AG09309 (cell line): Measurements from ENCODE around the gene ZFAND3.
"Not testable (repeated sequence)": the region's sequence is repeated elsewhere in the genome, so short reads cannot be mapped to it uniquely, and the experiment has no call there.

Experiments
- DNase-seq: peaks from one replicate; pipeline ENCODE4 v3.0.0-alpha.2; 2010; ENCODE audit warnings: low read depth
- H3K4me3 ChIP-seq: 2 replicates; pipeline ENCODE4 v1.5.1; 2011; ENCODE audit warnings: mild to moderate bottlenecking, low read depth, low read length, moderate library complexity; ENCODE audit not compliant: control insufficient read depth
- CTCF ChIP-seq: IDR thresholded peaks from 2 replicates; pipeline ENCODE4 v1.5.1; 2011; ENCODE audit warnings: mild to moderate bottlenecking, low read depth, low read length, inconsistent platforms; ENCODE audit not compliant: insufficient read depth, control insufficient read depth; ENCODE audit errors: missing control alignments

Gene ZFAND3

GRCh38 chr6:37875561-37876309, 56.2 kb downstream of the ZFAND3 start:
- DNase-seq: no peak
- TF ChIP-seq CTCF: no peak
- no peak overlapping the region for H3K4me3 ChIP-seq

- no peak for DNase-seq
- H3K4me3 ChIP-seq: no peak overlapping the region
Measured at GRCh38 chr6:37876843-37877242, 57.3 kb downstream of the ZFAND3 start.

DNA sequence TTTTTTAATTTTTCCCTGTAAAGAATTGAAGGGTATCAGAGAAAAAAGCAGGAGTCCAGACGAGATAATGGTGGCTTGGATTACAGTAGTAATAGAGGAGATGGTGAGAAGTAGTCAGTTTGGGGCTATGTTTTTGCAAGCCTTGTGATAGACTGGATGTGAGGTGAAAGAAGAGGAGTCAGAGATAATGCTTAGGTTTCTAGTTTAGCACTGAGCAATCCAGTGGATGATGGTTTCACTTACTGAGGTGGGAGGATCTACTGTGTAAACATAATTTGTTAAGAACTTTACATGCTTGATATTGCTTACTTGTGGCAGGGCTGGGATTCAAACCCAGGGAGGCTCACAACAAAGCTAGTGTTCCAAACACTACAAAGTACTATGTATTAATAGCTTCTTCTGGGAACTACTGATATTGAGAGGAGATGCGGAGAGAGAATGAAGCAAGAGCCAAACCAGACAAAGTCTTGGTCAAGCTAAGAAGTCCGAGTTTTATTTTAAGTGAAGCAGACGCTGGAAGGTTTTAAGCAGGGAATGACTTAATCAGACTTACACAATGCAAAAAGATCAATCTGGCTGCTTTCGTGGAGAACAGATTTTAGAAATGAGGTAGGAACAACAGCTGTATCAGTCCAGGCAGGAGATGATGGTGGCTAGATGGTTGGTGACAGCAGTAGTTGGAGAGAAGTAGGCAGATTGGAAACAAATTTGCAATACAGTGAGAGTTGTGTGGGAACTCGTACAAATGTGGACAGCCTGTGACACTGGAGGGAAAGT, 58.0 kb downstream of the ZFAND3 start:
- DNase-seq: no peak
- H3K4me3 ChIP-seq: no peak overlapping the region
- TF ChIP-seq CTCF: no peak

More at GRCh38 chr6:37876843-37877242, 57.3 kb downstream of the ZFAND3 start:
- TF ChIP-seq CTCF: no peak

DNA sequence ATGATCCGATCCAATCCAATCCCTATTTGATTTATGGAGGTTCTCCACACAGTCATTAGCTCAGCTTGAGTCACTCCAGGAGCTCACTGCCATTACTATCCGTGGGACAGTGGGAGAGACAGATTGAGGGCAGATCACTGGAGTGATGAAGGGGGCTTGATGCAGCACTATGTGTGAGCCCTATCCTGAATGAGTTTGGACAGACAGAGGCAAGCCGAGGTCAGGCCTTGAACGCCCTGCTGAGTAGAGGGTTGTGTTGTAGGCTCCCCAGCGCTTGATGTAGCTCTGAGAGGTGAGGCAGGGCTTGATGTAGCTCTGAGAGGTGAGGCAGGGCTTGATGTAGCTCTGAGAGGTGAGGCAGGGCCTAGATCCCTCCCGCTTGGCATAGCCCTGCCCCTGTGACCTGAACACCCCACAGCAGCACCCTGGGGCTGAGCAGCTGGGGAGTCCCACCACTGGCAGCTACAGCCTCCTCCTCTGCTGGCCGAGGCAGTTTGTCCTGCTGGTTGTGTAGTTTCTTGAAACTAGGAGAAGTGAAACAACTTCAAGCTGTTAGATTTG, 58.7 kb downstream of the ZFAND3 start:
- DNase-seq: no peak
- no peak overlapping the region for H3K4me3 ChIP-seq
- no peak for TF ChIP-seq CTCF

- not testable (repeated sequence) for H3K4me3 ChIP-seq, DNase-seq
Measured at GRCh38 chr6:37880602-37881001, 61.1 kb downstream of the ZFAND3 start.

GRCh38 chr6:37882292-37882691, 62.8 kb downstream of the ZFAND3 start:
- DNase-seq: no peak
- TF ChIP-seq CTCF: no peak
- H3K4me3 ChIP-seq: no peak overlapping the region
